Endothelial cell (in vitro differentiated cells): ENCODE measurements around the gene PRKCA. TPM values are rescaled to one million over a fixed set of nuclear protein-coding genes. Genes with fewer than 3 reads are reported as not detected.

Experiments
- DNase-seq: peaks from one replicate; pipeline ENCODE4 v3.0.0; 2021; ENCODE audit warnings: low spot score
- H3K27ac Mint-ChIP-seq: one replicate; pipeline ENCODE4 v1.8.0; 2021; ENCODE audit warnings: mixed read lengths, inconsistent platforms; ENCODE audit not compliant: unreplicated experiment
- H3K27me3 Mint-ChIP-seq: one replicate; pipeline ENCODE4 v1.8.0; 2021; ENCODE audit warnings: mild to moderate bottlenecking, moderate library complexity, mixed read lengths, inconsistent platforms; ENCODE audit not compliant: unreplicated experiment
- H3K36me3 Mint-ChIP-seq: one replicate; pipeline ENCODE4 v1.8.0; 2021; ENCODE audit warnings: mild to moderate bottlenecking, low read depth, mixed read lengths, inconsistent platforms; ENCODE audit not compliant: unreplicated experiment
- H3K4me1 Mint-ChIP-seq: one replicate; pipeline ENCODE4 v1.8.0; 2021; ENCODE audit warnings: mild to moderate bottlenecking, mixed read lengths, inconsistent platforms; ENCODE audit not compliant: unreplicated experiment
- H3K4me3 Mint-ChIP-seq: one replicate; pipeline ENCODE4 v1.8.0; 2021; ENCODE audit warnings: mild to moderate bottlenecking, mixed read lengths, inconsistent platforms; ENCODE audit not compliant: unreplicated experiment
- H3K9me3 Mint-ChIP-seq: one replicate; pipeline ENCODE4 v1.8.0; 2021; ENCODE audit warnings: mixed read lengths, inconsistent platforms; ENCODE audit not compliant: unreplicated experiment
- microRNA-seq: library from miRNA; unstranded; fragments of <30 nt; microRNA quantifications from one replicate; pipeline ENCODE4, GENCODE V29; 2020; ENCODE audit not compliant: unreplicated experiment
- total RNA-seq: library from RNA; stranded (reverse); fragmentation: NEBNext Ultra II Directional; extraction: Animal tissue kit (Norgen Biotek cat#: 25700); gene quantifications from one replicate; pipeline ENCODE4 v1.2.1, GENCODE V29; 2021; ENCODE audit not compliant: unreplicated experiment
- TF ChIP-seq, protein P1 (sequence below): fragments of 200-600 bp; sonication (generic); IDR thresholded peaks from one replicate; pipeline ENCODE4 v1.5.0; 2021; ENCODE audit warnings: antibody characterized with exemption; ENCODE audit not compliant: unreplicated experiment

The PRKCA gene
- total RNA-seq, 1 donor from 2014 or later = 2.1 TPM

DNA sequence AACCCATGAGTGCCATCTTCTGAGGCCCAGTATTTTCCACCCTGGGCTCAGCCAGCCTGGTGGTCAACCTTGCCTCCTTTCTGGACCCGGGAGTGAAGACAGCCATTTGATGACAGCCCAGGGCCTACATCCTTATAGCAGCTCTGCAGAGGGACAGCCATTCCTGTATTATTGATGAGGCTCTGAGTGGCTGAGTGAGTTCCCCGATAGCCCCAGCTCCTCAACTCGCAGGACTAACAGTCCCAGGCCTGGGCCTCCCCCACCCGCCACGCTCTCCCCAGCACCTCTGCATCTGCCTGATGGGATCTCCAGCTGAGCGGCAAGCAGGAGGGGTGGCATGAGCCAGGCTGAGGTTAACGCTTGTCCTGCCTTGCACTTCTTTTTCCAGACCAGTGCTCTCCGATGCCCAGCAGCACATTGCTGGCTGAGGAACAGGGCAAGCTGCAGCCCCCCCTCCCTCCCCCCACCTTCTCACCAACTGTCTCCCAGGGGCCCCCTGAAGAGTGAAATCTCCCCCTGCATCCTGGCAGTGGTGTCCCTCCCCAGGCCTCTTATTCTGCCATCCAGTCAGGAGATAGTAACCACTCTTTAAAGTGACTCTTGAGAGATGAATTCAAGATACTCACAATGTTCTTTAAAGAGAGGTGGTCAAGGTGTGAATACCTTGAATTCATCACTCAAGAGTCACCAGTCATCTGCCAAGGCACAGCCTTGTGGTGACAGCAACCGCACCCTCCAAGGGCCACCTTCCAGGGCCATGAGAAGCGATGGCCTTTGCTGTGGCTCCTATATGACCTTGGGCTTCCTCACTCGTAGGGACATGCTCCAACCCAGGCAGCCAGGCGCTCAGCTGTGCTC lies 556.0 kb downstream of the PRKCA start:
- TF ChIP-seq, protein P1, sequence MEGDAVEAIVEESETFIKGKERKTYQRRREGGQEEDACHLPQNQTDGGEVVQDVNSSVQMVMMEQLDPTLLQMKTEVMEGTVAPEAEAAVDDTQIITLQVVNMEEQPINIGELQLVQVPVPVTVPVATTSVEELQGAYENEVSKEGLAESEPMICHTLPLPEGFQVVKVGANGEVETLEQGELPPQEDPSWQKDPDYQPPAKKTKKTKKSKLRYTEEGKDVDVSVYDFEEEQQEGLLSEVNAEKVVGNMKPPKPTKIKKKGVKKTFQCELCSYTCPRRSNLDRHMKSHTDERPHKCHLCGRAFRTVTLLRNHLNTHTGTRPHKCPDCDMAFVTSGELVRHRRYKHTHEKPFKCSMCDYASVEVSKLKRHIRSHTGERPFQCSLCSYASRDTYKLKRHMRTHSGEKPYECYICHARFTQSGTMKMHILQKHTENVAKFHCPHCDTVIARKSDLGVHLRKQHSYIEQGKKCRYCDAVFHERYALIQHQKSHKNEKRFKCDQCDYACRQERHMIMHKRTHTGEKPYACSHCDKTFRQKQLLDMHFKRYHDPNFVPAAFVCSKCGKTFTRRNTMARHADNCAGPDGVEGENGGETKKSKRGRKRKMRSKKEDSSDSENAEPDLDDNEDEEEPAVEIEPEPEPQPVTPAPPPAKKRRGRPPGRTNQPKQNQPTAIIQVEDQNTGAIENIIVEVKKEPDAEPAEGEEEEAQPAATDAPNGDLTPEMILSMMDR = no peak
- Mint-ChIP-seq H3K27me3 (peaks cover 2% of the 10 kb centered on the region), H3K27ac (no peak overlapping the region), H3K4me1 (no peaks in the 10 kb centered on the region), H3K9me3 (no peaks in the 10 kb centered on the region), H3K4me3 (no peak overlapping the region), H3K36me3 (no peaks in the 10 kb centered on the region)
- DNase-seq = no peak

- H3K4me1 Mint-ChIP-seq = no peaks in the 10 kb centered on the region
- TF ChIP-seq, protein P1 = no peak
- H3K9me3 Mint-ChIP-seq = no peaks in the 10 kb centered on the region
- H3K27me3 Mint-ChIP-seq = peaks cover 2% of the 10 kb centered on the region
- H3K4me3 Mint-ChIP-seq = no peak overlapping the region
- H3K27ac Mint-ChIP-seq = no peak overlapping the region
- DNase-seq = no peak
- H3K36me3 Mint-ChIP-seq = no peaks in the 10 kb centered on the region
Measured at GRCh38 chr17:66859353-66859752, 556.9 kb downstream of the PRKCA start.

DNA sequence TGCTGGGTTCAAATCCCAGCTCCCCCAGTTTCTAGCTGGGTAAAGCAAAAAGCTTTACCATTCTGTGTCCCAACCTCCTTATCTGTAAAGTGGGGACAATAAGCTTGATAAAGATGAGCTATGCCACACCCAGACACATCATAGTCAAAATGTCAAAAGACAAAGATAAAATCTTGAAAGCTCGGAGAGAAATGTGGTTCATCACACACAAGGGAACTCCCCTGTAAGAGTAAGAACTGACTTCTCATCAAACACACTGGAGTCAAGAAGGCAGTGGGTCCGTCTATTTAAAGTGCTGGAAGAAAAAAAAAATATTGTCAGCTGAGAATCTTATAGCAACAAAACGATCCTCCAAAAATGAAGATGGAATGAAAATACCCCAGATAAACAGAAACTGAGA lies 557.8 kb downstream of the PRKCA start:
- Mint-ChIP-seq H3K27me3 (peaks cover 2% of the 10 kb centered on the region), H3K36me3 (no peaks in the 10 kb centered on the region), H3K4me3 (no peak overlapping the region), H3K4me1 (no peaks in the 10 kb centered on the region), H3K27ac (no peak overlapping the region), H3K9me3 (no peaks in the 10 kb centered on the region)
- no peak for DNase-seq
- TF ChIP-seq, protein P1 = no peak

Small RNA genes within 50 kb of the gene (microRNA-seq; reads per million reads assigned to microRNA genes)
- not detected for gene MIR634

Other genes starting within 250 kb of the PRKCA start
- 26.3 TPM for gene CEP112, start 110.5 kb upstream of the PRKCA start, total RNA-seq
- gene APOH, start 73.2 kb upstream of the PRKCA start, total RNA-seq = not detected